DMS79 treated with DMSO at 0.1 percent for 48 hours (cell line): ENCODE results near the gene C2.
"Not testable (repeated sequence)": the region's sequence is repeated elsewhere in the genome, so short reads cannot be mapped to it uniquely, and the experiment has no call there.

Source experiments
- DNase-seq: peaks from one replicate; lab custom pipeline; 2025; lab: John Stamatoyannopoulos, UW

C2 gene

DNA sequence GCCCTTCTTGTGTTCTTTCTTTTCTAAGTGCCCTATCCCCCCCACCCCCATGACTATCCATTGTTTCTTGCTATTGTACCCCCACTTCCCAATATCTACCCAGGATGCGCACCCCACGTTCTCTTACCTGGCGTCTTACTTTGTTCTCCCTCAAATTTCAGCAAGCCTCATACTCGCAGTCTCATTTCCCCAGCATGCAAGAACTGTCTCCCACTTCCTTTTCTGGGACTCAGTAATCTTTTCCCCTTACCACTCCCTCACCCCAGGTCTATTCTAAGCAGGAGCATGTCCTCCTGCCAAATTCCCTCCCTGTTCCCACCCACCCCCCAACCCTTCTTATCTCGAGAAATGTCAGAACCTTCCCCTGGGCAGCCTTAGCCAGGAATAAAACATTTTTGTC lies 28.3 kb upstream of the C2 start:
- DNase-seq = no peak

DNA sequence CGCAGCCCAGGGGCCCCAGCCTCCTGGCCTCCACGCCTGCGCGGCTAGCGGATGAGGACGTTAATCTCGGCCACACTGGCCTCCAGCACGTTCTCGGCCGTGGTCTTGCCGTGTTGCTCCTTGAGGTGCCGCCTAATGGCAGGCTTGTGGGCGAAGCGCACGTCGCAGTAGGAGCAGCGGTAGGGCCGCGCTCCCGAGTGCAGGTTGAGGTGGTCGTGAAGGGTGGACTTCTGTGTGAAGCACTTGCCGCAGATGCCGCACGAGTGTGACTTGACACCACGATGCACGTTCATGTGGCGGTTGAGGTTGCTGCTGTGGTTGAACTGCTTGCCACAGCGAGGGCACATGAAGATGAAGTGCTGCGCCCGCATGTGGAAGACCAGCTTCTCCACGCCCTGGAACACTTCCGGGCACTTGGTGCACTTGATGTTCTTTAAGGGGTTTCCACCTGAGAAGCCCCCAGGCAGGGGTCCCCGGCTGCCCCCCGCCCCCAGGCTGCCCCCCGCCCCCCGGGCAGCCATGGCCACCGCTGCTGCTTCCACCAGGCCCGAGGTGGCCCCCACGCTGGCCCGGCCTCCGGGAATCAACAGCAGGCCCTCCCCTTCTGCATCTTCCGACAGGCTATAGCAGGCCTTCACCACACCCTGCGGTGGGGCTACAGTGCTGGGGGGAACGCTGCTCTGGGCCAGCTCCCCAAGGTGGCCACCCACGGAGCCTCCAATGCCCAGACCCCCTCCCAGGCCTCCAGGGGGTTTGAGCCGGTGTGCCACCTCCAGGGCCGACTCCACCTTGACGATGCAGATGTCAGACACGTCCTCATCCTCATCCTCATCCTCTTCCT lies 27.4 kb upstream of the C2 start:
- DNase-seq = no peak

DNA sequence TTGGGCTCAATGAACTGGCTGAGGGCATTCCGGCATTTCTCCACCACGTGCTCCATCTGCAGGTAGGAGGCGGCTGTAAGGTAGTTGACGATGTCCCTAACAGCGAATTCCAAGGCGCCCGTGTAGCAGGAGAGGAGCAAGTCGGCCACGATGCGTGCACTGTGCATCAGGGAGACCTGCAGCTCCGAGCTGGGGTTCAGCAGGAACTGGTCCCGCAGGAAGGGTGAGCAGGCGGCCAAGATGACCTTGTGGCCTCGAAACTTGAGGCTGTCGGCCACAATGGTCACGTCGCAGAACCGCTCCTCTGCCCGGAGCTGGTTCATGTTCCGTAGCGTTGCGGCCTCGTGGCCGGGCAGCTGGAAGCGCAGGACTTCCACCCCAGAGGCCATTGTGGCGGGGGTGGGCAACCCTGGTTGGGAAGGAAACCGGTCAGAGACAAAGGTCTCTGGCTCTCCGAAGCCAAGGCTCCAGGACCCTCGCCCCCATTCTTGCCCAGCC lies 26.6 kb upstream of the C2 start:
- DNase-seq = no peak

DNA sequence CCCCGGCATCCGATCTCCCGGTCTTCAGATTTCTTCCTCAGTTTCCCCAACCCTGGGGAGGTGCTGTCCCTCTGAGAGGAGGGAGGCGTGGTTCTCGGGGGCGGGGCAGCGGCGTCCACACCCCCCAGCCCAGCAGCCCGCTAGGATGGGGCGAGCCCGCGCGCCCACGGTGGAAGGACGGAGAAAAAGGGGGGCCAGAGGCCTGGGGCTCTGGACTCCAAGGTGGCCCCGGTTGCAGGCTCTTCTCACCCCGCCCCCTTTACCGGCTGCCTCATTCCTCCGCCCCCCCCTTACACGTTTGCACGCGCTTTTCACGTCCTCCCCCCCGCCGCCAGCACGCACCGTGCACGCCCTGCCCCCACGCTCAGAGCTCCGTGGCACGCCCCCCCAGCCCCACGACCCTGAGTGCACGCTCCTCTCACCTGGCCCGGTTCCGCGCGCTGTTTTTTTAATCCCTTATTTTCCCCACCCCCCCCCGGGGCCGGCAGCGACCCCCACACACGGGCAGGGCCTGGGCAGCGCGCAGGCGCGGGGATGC lies 26.0 kb upstream of the C2 start:
- peak; percentile 30 for DNase-seq

DNA sequence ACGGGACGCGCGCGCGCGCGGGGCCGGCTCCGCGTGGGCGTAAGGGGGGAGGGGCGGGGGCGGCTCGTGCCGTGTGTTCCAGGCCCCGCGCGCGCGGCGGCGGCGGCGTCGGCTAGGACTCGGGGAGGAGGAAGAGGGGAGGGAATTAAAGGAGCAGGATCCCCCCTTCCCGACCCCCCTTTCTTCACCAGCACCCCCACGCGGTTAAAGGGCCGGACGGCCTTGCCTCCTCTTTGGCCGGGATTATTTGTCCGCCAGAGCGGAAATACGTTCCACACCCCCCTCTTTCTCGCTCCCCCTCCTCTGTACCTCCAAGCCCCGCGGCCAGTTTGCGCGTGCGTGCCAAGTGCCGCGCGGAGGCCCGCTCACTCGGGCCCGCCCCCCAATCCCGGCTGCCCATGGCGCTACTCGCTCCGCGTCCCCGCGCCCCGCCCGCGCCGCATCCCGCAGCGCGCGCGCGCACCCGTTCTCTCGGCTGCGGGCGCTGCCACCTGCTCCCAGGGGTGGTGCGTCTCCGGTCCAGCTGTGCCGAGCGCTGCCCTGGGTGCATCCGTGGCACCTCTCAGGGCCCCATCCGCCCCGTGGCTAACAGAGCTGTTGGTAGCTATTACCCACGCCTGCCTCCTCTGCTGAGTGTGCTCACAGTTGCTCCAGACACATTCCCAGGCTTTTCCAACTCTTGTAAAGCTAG lies 25.4 kb upstream of the C2 start, which contains the start of gene ZBTB12:
Gene ZBTB12 (minus strand): TSS at position 134 of the 691 bp plus-strand sequence. CDS start 781 bp downstream, outside the sequence.
- peak; percentile 92 for DNase-seq

DNA sequence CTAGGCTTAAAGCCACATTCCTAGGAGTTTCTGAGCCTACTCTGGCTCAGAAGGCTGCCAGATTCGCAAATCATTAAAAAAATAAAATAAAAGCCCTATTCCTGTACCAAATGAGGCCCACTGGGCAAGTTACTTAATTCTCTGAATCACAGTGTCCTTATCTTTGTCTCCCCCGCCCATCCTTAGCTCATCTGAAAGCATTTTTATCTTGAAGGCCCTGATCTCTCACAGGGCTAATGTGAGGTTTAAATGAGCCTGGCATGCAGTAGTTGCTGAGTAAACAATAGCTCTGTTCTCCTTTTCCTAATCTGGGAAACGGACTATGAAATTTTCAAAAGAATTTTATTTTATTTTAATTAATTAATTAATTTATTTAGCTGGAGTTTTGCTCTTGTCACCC lies 23.6 kb upstream of the C2 start:
- DNase-seq = no peak

DNA sequence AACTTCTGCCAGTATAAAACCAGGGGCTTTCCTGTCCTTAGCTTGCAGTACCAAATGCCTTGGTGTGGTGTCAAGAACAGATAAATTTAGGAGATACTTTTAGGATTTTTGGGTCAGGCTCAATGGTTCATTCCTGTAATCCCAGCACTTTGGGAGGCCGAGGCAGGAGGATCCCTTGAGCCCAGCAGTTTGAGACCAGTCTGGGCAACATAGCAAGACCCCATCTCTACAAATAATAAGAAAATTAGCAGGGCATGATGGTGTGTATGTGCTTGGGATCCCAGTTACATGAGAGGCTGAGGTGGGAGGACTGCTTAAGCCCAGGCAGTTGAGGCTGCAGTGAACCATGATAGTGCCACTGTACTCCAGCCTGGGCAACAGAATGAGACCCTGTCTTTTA lies 22.5 kb upstream of the C2 start:
- DNase-seq = no peak

DNA sequence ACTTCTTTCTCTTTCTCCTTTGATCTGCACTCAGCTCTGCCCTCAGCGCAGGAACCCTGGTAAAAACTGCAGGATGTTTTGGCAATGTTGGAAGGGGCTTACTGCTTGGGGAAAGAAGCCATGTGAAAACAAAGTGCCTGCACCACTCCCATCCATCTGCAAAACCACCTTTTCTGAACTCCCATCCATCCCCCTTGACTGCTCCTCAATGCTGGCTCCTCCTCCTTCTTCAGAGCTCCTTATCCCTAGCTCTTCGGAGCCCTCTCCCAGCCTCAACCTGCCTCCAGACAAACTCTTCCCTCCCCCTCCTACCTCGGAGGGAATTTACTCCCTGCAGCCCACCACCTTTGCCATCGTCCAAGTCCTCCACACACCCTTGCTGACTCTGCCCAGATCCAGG lies 21.4 kb upstream of the C2 start:
- peak; percentile 17 for DNase-seq

DNA sequence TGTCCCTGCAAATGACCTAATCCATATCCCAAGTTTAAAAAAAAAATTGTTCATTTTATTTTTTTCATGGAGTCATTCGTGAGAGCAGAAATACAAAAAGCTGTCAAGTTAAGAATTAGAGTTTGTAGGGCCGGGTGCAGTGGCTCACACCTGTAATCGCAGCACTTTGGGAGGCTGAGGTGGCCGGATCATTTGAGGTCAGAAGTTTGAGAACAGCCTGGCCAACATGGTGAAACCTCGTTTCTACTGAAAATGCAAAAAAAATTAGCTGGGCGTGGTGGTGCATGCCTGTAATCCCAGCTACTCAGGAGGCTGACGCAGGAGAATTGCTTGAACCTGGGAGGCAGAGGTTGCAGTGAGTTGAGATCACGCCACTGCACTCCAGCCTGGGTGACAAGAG lies 20.8 kb upstream of the C2 start:
- not testable (repeated sequence) for DNase-seq

DNA sequence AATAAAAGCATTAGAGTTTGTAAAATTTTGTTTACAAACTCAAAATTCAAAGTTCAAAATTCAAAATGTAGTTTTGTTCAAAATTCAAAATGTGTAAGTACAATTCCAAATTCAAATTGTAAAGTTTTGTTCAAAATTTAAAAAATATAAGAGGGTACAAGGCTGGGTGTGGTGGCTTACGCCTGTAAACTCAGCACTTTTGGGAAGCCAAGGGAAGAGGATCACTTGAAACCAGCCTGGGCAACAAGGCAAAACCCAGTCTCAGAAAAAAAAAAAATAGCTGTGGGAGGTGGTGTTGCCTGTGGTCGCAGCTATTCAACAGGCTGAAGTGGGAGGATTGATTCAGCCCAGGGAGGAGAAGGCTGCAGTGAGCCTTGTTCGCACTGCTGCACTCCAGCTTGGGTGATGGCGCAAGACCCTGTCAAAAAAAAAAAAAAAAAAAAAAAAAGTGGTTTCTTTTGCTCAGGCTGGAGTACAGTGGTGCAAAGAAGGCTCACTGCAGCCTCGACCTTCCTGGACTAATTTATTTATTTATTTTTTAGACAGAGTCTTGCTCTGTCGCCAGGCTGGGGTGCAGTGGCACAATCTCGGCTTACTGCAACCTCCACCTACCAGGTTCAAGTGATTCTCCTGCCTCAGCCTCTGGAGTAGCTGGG lies 20.2 kb upstream of the C2 start:
- DNase-seq = peak; percentile 30

DNA sequence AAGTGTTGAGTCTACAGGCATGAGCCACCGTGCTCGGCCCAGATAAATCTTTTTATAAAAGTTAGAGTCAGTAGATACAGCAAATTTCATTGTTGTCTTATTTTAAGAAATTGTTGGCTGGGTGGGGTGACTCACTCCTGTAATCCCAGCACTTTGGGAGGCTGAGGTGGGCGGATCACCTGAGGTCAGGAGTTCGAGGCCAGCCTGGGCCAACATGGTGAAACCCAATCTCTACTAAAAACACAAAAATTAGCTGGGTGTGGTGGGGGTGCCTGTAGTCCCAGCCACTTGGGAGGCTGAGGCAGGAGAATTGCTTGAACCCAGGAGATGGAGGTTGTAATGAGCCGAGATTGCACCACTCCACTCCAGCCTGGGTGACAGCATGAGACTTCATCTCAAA lies 19.3 kb upstream of the C2 start:
- DNase-seq = not testable (repeated sequence)

DNA sequence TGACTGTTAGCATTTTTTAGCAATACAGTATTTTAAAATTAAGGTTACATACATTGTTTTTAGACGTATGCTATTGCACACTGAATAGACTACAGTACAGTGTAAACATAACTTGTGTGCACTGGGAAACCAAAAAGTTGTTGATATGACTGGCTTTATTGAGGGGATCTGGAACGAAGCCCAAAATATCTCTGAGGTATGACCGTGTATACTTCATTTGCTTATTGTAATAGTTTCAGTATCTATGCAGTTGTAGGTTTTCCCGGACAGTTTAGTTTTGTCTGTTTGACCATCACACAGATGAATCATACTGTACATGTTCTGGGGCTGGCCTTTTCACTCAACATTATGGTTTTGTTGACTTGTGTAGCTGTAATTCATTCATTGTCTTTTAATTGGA lies 18.7 kb upstream of the C2 start:
- peak; percentile 23 for DNase-seq

DNA sequence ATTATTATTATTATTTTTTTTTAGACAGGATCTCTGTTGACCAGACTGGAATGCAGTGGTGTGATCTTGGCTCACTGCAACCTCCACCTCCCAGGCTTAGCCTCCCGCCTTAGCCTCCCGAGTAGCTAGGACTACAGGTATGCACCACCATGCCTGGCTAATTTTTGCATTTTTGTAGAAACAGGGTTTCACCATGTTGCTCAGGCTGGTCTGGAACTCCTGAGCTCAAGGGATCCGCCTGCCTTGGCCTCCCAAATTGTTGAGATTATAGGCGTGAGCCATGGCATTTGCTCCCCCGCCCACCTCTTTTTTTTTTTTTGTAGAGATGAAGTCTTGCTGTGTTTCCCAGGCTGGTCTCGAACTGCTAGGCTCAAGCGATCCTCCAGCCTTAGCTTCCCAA lies 18.2 kb upstream of the C2 start:
- not testable (repeated sequence) for DNase-seq

DNA sequence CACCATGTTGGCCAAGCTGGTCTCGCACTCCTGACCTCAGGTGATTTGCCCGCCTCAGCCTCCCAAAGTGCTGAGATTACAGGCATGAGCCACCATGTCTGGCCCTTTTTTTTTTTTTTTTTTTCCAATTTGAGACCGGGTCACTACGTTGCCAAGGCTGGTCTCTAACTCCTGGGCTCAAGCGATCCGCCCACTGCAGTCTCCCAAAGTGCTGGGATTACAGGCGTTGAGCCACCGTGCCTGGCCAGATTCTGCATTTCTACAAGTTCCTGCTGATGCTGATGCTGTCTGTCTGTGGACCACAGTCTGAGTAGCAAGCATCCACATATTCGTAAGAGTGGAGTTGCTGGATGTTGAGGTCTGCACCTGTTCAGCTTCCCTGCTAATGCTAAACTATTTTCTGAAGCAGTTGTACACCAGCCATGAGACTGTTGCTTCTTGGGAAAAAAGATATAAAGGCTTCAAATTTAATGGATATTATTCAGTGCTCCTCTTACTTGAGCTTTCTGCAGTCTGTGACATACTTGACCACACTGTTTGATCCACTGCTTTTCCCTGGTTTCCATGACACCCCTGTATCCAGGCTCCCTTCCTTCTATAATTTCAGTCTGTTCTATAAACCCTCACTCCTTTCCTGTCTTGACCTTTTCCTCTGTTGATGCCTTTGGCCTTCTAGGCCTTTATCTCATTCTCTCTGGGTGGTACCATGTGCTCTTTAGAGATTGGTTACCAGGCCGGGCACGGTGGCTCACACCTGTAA lies 15.5 kb upstream of the C2 start:
- no peak for DNase-seq

DNA sequence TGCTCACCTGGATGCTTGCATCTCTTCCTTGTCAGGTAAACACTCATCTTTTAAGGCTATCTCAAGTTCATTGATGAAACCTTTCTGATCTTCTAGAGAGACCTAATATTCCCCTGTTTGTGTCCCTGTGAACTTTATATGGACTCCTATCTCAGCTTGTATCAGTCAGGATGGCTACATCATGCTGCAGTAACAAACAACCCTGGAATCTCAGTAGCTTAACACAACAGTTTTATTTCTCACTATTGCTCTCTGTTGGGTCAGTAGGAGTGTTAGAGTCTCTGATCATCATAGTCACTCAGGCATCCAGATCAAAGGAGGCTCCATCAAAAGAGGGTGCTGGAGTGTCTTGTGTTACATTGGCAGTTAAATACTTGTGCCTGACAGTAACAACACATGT lies 12.2 kb upstream of the C2 start:
- no peak for DNase-seq

DNA sequence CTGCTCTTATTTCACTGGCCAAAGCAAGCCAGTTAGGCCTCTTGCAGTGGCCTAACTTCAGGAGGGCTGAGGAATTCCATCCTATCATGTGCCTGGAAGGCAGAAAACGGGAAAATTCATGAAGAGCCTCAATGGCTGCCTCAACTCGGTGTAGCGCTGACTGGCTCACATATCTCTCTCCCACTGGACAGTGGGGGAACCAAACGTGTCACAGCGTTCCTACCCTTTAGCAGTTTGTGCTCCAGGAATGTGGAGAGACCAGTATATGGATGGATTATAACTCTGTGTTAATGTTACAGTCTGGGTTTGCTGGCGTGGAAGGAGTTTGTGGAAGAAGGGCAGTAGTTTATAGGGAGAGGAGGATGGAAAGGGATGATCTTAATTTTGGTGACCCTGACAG lies 11.8 kb upstream of the C2 start:
- no peak for DNase-seq

DNA sequence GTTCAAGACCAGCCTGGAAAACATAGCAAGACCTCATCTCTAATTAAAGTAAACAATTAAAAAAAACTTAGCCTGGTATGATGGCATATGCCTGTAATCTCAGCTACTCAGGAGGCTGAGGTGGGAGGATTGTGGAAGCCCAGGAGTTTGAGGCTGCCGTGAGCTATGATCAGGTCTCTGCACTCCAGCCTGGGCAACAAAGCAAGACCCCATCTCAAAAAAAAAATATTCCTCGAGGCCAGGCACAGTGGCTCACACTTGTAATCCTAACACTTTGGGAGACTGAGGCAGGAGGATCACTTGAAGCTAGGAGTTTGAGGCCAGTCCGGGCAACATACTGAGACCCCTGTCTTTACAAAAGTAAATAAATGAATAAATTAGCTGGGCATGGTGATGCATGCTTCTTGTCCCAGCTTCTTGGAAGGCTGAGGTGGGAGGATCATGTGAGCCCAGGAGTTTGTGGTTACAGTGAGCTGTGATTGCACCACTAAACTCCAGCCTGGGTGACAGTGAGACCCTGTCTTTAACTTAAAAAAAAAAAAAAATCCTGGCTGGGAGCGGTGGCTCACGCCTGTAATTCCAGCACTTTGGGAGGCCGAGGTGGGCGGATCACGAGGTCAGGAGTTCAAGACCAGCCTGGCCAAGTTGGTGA lies 9.3 kb upstream of the C2 start:
- DNase-seq = no peak

DNA sequence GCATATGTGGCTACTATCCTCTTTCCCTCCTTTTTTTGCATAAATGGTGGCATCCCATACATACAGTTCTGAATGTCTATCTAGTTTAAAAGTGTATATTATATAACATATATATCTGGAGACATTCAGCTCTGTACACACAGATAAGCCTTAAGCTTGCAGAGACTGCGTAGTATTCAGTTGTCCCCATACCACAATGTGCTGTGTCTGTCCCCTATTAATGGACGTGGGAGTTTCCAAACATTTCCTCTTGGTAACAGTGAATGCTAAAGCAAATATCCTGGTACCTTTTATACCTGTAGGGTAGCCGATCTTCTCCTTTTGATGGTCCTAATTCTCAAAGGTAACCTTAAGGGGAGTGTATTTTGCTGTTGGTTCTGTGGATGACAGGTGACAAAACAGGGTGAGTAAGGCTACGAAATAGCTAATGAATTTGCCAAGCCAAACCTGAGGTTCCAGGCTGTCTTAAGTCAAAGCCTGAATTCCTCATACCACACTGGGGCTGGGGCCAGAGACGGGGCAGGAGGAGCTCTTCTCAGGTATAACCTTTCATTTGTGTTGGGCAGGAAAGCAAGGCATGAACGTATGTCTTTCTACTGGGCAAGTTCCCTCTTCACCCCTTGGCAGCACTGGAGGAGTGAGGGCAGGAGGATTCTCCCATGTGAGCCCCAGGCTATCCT lies 7.8 kb upstream of the C2 start:
- no peak for DNase-seq

DNA sequence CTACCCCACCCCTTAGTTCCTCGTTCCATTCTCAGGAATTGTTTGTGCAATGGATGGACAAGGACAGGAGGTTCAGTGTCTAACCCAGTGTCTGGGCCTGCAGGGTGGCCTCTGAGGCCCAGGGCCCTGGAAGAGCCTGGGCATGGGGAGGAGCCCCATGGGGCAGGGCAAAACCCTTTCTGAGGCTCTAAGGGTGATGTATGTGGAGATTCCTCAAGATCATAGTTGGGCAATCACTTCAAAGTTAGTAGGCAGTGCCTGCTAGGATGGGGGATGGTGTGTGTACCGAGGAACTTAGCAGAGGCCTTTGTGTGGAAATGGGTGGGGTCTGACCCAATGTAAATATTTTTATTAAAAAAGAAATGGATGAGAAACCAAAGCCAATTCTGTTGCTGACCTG lies 6.7 kb upstream of the C2 start:
- no peak for DNase-seq

DNA sequence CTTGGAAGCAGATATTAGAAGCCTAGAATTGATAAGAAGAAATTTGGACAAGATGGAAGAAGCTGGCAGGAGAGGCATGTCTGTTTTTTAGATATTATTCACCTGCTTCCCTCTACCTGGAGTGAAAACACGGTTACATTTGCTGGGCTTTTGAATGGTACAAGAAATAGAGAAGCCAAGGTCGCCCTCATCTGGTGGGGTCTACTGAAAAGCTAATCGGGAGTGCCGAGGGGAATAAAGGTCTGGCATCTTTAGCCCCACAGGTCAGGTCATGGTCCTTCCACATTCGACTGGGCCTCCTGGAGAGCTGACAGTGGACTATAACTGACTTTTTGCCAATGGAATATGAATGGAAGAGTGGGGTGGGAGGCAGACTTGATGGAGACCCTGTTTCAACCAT lies 4.6 kb upstream of the C2 start:
- DNase-seq = no peak
